RWPE2 (cell line): ENCODE data around the gene MYO1E.

Source experiments
- ATAC-seq: fragments of 200-7000 bp; cut with Tn5 transposase; 3 replicates; pipeline ENCODE4 v1.9.1; 2021; ENCODE audit warnings: low read depth
- DNase-seq: peaks from one replicate; pipeline ENCODE4 v3.0.0-alpha.2; 2020; ENCODE audit warnings: low spot score
- H3K27ac ChIP-seq: fragments of 450-650 bp; 2 replicates; pipeline ENCODE4 v1.5.1; 2017; ENCODE audit warnings: mild to moderate bottlenecking; ENCODE audit not compliant: poor library complexity, severe bottlenecking
- H3K27me3 ChIP-seq: fragments of 250-450 bp; sonication (Bioruptor Pico); 2 replicates; pipeline ENCODE4 v1.5.1; 2021; ENCODE audit warnings: mild to moderate bottlenecking, moderate library complexity; ENCODE audit not compliant: insufficient read depth, poor library complexity, severe bottlenecking
- H3K36me3 ChIP-seq: fragments of 250-450 bp; sonication (Bioruptor Pico); 2 replicates; pipeline ENCODE4 v1.5.1; 2020; ENCODE audit warnings: low read depth, mild to moderate bottlenecking, moderate library complexity
- H3K4me1 ChIP-seq: fragments of 250-450 bp; sonication (Bioruptor Pico); 2 replicates; pipeline ENCODE4 v1.5.1; 2021; ENCODE audit warnings: mild to moderate bottlenecking, moderate library complexity; ENCODE audit not compliant: insufficient read depth, poor library complexity, severe bottlenecking
- H3K4me3 ChIP-seq: fragments of 250-450 bp; sonication (Bioruptor Pico); 2 replicates; pipeline ENCODE4 v1.5.1; 2021; ENCODE audit warnings: mild to moderate bottlenecking, moderate library complexity; ENCODE audit not compliant: severe bottlenecking
- H3K9me3 ChIP-seq: fragments of 250-450 bp; sonication (Bioruptor Pico); 2 replicates; pipeline ENCODE4 v1.5.1; 2021; ENCODE audit warnings: mild to moderate bottlenecking, moderate library complexity; ENCODE audit not compliant: severe bottlenecking
- CTCF ChIP-seq: fragments of 450-650 bp; IDR thresholded peaks from one replicate; pipeline ENCODE4 v1.5.1; 2017; ENCODE audit warnings: mild to moderate bottlenecking, moderate library complexity; ENCODE audit not compliant: poor library complexity, severe bottlenecking

Gene MYO1E

GRCh38 chr15:59221511-59222505 is 150.9 kb downstream of the MYO1E start:
- Histone ChIP-seq H3K4me1 (no peaks in the 10 kb centered on the region), H3K4me3 (no peak overlapping the region), H3K27ac (no peak overlapping the region), H3K27me3 (no peaks in the 10 kb centered on the region), H3K9me3 (no peaks in the 10 kb centered on the region), H3K36me3 (peaks cover 93% of the 10 kb centered on the region)
- ATAC-seq (peak; percentile 55; the same call in 2 of the 3 replicates), DNase-seq (no peak)
- no peak for TF ChIP-seq CTCF

- no peak for DNase-seq
- no peak for TF ChIP-seq CTCF
- ATAC-seq, result no peak
- no peaks in the 10 kb centered on the region for H3K4me1 ChIP-seq
- no peaks in the 10 kb centered on the region for H3K9me3 ChIP-seq
- H3K36me3 ChIP-seq, result peaks cover 93% of the 10 kb centered on the region
- H3K4me3 ChIP-seq, result no peak overlapping the region
- no peaks in the 10 kb centered on the region for H3K27me3 ChIP-seq
- no peak overlapping the region for H3K27ac ChIP-seq
These were observed 154.0 kb downstream of the MYO1E start for GRCh38 chr15:59218710-59219109.

DNA sequence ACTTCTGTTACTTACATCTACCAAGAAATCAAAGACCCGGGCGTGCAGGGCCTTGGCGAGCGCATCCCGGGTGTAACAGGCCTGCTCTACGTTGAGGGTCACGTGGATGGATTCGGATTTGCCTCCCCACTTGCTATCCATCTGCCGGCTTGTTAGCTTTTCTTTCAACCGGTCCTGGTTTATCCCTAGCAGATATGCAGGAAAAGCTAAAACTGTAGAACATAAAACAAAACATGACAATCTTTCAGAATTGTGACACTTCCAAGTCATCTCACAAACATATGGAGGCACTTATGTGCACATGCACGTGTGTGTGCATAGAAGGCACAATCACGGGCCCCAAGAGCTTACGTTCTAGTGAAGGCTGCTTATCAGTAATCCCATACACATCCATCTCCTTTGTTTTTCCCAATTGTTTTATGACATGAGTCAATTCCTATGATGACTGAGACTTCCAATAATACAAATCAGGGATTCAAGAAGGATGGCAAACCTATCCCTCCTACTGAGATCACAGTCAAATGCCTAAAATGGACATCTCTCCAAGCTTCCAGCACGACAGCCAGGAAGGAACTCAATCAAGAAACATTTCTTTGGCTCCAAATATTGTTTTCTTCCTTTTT is 154.7 kb downstream of the MYO1E start:
- TF ChIP-seq CTCF, result no peak
- Histone ChIP-seq H3K4me1 (no peaks in the 10 kb centered on the region), H3K36me3 (peaks cover 91% of the 10 kb centered on the region), H3K4me3 (no peak overlapping the region), H3K9me3 (no peaks in the 10 kb centered on the region), H3K27me3 (no peaks in the 10 kb centered on the region), H3K27ac (no peak overlapping the region)
- DNase-seq (no peak), ATAC-seq (no peak)

DNA sequence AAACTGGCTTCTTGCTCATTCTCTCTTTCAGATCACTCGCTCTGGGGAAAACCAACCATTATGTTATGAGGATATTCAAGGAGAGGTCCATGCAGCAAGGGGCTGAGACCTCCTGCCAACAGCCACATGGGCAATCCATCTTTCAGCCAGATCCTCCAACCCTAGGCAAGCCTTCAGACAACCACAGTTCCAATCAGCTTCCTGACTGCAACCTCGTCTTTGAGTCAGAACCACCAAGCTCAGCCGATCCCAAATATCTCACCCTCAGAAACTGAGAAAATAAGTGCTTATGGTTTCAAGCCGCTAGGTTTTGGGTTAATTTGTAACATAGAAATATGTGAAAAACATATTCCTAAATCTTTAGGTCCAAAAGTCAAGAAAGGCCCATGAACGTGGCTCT is 155.8 kb downstream of the MYO1E start:
- Histone ChIP-seq H3K27ac (no peak overlapping the region), H3K9me3 (no peaks in the 10 kb centered on the region), H3K27me3 (no peaks in the 10 kb centered on the region), H3K4me1 (no peaks in the 10 kb centered on the region), H3K36me3 (peaks cover 90% of the 10 kb centered on the region), H3K4me3 (no peak overlapping the region)
- DNase-seq, result peak; percentile 9
- no peak for ATAC-seq
- TF ChIP-seq CTCF, result no peak

DNA sequence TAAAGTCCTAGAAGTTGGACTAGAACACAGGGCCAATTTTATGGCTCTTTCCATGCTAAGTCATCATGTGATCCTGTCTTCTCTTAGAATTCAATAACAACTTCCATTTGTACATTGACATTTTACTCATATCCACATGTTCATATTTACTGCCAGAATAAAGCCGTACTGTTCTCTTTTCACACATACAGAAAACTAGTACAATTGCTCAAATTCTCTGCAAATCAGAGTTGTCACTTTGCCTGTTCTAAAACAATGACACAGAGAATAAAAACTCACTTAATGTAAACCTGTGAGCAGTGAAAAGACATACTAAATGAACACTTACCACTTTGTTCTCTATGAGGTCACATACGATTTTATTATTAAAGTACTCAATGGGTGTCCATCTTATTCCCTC is 162.5 kb downstream of the MYO1E start:
- no peak overlapping the region for H3K4me3 ChIP-seq
- ATAC-seq, result no peak
- no peaks in the 10 kb centered on the region for H3K9me3 ChIP-seq
- H3K4me1 ChIP-seq, result no peaks in the 10 kb centered on the region
- no peak for DNase-seq
- no peak for TF ChIP-seq CTCF
- no peaks in the 10 kb centered on the region for H3K27me3 ChIP-seq
- peaks cover 94% of the 10 kb centered on the region for H3K36me3 ChIP-seq
- no peak overlapping the region for H3K27ac ChIP-seq
